Measurements from ENCODE around the gene CRYBG1. TPM values are rescaled to one million over a fixed set of nuclear protein-coding genes. Genes with fewer than 3 reads are reported as not detected.
A peak's percentile ranks its signal among the peaks of the same experiment; 100 is the strongest.

CRYBG1 gene
- total and polyA plus RNA-seq, 2 of the 13 experiments (the other 11 are each of a cell fraction or from before 2014, with no cell fraction given): 10.1 to 21.9 TPM

DNA sequence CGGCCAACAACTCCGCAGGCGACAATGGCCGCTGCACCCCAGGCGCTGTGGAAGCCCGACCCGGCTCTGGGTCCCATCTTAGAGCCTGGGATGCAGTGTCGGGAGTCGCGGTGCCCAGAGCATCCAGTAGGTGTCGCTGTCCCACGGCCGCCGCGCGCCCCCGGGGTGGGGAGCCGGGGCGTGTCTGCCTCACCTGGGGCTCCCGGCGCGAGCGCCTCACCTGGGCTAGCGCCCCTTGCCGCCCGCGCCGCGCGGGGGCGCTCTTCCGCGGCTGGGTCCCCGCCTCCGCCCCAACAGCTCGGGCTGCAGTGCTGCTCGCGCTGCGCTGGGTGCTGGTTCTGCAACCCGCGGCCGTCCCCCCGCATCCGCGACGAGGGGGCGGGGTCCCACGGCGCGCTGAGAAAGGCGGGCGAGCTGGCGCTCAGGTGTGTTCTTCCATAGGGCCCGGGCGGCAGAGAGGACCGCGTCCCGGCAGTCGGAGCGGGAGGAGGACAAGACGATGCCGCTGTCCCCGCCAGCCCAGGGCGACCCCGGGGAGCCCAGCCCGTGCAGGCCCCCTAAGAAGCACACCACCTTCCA, at the start of gene CRYBG1 (continued):
- no peak for TF ChIP-seq ZC3H4 (CRISPR knock-in tag; IDR thresholded peaks at IDR 0.05; ENCODE audit: borderline replicate concordance)
- TF ChIP-seq YY1 (IDR thresholded peaks at IDR 0.05; ENCODE audit: insufficient read depth, insufficient replicate concordance, low read depth, low read length): peak; percentile 71
- peak; percentile 98 for TF ChIP-seq ZEB1 (IDR thresholded peaks at IDR 0.05; ENCODE audit: insufficient replicate concordance, low read depth)
- 0 out of 2 replicates have a peak, but pooled peaks have one; percentile 59 for TF ChIP-seq ZNF788 (CRISPR knock-in tag; IDR thresholded peaks at IDR 0.05; ENCODE audit: borderline replicate concordance)
- TF ChIP-seq ZSCAN29 (CRISPR knock-in tag; conservative IDR thresholded peaks at IDR 0.05): no peak
- TF ChIP-seq FOXA1 (IDR thresholded peaks at IDR 0.05): no peak
- TF ChIP-seq FOXA1 (CRISPR knock-in tag; IDR thresholded peaks at IDR 0.05): no peak
- TF ChIP-seq ZNF414 (CRISPR knock-in tag; IDR thresholded peaks at IDR 0.05): 0 out of 2 replicates have a peak, but pooled peaks have one; percentile 27
- no peak for TF ChIP-seq KLF16 (CRISPR knock-in tag; IDR thresholded peaks at IDR 0.05)
- TF ChIP-seq ZNF34 (CRISPR knock-in tag; IDR thresholded peaks at IDR 0.05; ENCODE audit: borderline replicate concordance): 0 out of 2 replicates have a peak, but pooled peaks have one; percentile 45
- TF ChIP-seq ZMYM4 (CRISPR knock-in tag; IDR thresholded peaks at IDR 0.05): peak; percentile 62; the same call in 1 of the 2 replicates
- TF ChIP-seq EZH2 (conservative IDR thresholded peaks at IDR 0.05; ENCODE audit: low read depth, low read length): 0 out of 2 replicates have a peak, but pooled peaks have one; percentile 11
- TF ChIP-seq, protein P1, sequence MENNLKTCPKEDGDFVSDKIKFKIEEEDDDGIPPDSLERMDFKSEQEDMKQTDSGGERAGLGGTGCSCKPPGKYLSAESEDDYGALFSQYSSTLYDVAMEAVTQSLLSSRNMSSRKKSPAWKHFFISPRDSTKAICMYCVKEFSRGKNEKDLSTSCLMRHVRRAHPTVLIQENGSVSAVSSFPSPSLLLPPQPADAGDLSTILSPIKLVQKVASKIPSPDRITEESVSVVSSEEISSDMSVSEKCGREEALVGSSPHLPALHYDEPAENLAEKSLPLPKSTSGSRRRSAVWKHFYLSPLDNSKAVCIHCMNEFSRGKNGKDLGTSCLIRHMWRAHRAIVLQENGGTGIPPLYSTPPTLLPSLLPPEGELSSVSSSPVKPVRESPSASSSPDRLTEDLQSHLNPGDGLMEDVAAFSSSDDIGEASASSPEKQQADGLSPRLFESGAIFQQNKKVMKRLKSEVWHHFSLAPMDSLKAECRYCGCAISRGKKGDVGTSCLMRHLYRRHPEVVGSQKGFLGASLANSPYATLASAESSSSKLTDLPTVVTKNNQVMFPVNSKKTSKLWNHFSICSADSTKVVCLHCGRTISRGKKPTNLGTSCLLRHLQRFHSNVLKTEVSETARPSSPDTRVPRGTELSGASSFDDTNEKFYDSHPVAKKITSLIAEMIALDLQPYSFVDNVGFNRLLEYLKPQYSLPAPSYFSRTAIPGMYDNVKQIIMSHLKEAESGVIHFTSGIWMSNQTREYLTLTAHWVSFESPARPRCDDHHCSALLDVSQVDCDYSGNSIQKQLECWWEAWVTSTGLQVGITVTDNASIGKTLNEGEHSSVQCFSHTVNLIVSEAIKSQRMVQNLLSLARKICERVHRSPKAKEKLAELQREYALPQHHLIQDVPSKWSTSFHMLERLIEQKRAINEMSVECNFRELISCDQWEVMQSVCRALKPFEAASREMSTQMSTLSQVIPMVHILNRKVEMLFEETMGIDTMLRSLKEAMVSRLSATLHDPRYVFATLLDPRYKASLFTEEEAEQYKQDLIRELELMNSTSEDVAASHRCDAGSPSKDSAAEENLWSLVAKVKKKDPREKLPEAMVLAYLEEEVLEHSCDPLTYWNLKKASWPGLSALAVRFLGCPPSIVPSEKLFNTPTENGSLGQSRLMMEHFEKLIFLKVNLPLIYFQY (CRISPR knock-in tag; IDR thresholded peaks at IDR 0.05; ENCODE audit: borderline replicate concordance): 0 out of 2 replicates have a peak, but pooled peaks have one; percentile 27
- no peak for TF ChIP-seq TARDBP (CRISPR knock-in tag; IDR thresholded peaks at IDR 0.05)
- TF ChIP-seq CTCF (CRISPR knock-in tag; IDR thresholded peaks at IDR 0.05): peak; percentile 85
- no peak for TF ChIP-seq RXRB (CRISPR knock-in tag; IDR thresholded peaks at IDR 0.05; ENCODE audit: borderline replicate concordance)
- TF ChIP-seq REPIN1 (CRISPR knock-in tag; IDR thresholded peaks at IDR 0.05; ENCODE audit: borderline replicate concordance, low read depth): 0 out of 2 replicates have a peak, but pooled peaks have one; percentile 34
- peak; percentile 37; the same call in 1 of the 2 replicates for TF ChIP-seq SALL1 (CRISPR knock-in tag; IDR thresholded peaks at IDR 0.05)
- peak; percentile 49 for TF ChIP-seq STAG1 (CRISPR knock-in tag; IDR thresholded peaks at IDR 0.05)
- TF ChIP-seq ZNF782 (CRISPR knock-in tag; IDR thresholded peaks at IDR 0.05; ENCODE audit: borderline replicate concordance): no peak
- peak; percentile 68 for TF ChIP-seq XRCC5 (optimal IDR thresholded peaks at IDR 0.05; ENCODE audit: low read length)
- no peak for TF ChIP-seq KDM5A (IDR thresholded peaks at IDR 0.05; ENCODE audit: borderline replicate concordance, low read length)
- TF ChIP-seq HOXA3 (CRISPR knock-in tag; IDR thresholded peaks at IDR 0.05): peak; percentile 45; the same call in 1 of the 2 replicates
- TF ChIP-seq MAZ (IDR thresholded peaks at IDR 0.05; ENCODE audit: borderline replicate concordance, low read depth, low read length): peak; percentile 65; the same call in 1 of the 2 replicates
- TF ChIP-seq MAZ (CRISPR knock-in tag; IDR thresholded peaks at IDR 0.05; ENCODE audit: low read depth): peak; percentile 74; the same call in 1 of the 2 replicates
